RKO (cell line): ENCODE results near the gene HRG.
"Not testable (repeated sequence)": the region's sequence is repeated elsewhere in the genome, so short reads cannot be mapped to it uniquely, and the experiment has no call there.

ENCODE experiments used
- DNase-seq: peaks from one replicate; pipeline ENCODE4 v3.0.0-alpha.2; 2016; ENCODE audit warnings: low spot score

HRG gene

DNA sequence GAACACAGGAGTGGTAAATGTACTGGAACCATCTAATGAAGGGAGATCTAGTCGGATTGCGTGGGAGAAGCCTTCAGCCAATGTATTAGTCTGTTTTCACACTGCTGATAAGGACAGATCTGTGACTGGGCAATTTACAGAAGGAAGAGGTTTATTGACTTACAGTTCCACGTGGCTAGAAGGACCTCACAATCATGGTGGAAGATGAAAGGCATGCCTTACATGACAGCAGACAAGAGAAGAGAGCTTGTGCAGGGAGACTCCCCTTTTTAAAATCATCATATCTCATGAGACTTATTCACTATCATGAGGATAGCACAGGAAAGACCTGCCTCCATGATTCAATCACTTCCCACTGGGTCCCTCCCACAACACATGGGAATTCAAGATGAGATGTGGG lies 17.0 kb downstream of the HRG start:
- no peak for DNase-seq

DNA sequence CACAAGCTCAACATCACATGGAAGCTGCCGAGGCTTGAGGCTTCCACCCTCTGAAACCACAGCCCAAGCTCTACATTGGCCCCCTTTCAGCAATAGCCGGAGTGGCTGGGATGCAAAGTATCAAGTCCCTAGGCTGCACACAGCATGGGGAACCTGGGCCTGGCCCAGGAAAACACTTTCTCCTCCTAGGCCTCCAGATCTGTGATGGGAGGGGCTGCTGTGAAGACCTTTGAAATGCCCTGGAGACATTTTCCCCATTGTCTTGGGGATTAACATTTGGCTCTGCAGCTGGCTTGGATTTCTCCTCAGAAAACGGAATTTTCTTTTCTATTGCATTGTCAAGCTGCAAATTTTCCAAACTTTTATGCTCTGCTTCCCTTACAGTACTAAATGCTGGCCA lies 18.2 kb downstream of the HRG start:
- no peak for DNase-seq

- DNase-seq = not testable (repeated sequence)
Observed at GRCh38 chr3:186686475-186686874, 20.7 kb downstream of the HRG start.

- DNase-seq = no peak
Observed at GRCh38 chr3:186687120-186687651, 21.4 kb downstream of the HRG start.

- DNase-seq = not testable (repeated sequence)
Observed at GRCh38 chr3:186690304-186690703, 24.5 kb downstream of the HRG start.

DNA sequence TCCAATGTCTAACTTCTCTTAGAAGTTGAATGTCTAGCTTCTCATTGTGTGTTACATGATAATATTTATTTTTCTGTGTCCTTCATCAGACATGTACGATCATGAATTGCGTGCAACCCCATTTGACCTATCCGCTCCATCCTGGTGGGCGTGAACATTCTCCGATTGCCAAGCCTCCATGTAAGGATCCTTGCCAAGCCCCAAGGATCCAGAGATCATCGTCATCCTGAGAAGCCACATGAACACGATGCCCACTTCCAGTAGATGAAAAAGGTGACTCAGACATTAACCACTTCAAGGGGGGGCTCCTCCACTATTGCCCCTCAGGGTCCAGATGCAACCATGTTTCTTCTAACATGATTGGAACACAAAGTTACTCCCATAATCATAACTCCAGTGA lies 25.9 kb downstream of the HRG start:
- DNase-seq = no peak

- no peak for DNase-seq
Observed at GRCh38 chr3:186693843-186694242, 28.0 kb downstream of the HRG start.

- DNase-seq = no peak
Observed at GRCh38 chr3:186694288-186695032, 28.6 kb downstream of the HRG start.

DNA sequence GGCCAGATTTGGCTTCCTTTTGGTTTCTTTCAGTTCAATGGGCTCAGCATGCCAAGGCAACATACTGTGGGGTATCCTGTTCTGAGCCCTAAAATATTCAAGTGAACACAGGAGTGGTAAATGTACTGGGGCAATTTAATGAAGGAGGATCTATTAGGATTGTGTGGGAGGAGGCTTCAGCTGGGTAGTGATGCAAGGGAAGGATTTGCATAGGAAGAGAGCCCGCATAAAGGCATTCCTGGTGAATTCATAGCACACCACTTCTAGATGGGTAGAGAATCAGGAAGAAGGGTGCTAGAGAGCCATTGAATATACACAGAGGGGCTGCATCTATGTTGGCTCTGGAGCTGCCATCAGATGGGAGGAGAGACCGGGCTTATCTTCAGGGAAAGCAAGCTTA lies 30.7 kb downstream of the HRG start:
- no peak for DNase-seq

GRCh38 chr3:186697510-186697909 lies 31.7 kb downstream of the HRG start:
- DNase-seq = no peak

DNA sequence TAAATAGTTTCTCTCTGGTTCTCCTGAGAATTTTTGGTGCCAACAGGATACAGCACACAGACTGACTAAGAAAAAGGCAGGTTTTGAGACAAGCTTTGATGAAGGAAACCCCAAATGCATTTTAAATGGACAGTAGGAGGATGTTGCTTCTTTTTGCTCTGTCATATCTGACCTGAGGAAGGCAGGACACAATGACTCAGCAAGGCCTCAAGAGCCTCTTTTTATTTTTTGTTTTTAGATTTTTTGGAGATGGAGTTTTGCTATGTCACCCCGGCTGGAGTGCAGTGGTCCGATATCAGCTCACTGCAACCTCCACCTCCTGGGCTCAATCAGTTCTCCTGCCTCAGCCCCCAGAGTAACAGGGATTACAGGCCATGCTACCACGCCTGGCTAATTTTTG lies 34.5 kb downstream of the HRG start:
- no peak for DNase-seq

GRCh38 chr3:186702451-186702850 lies 36.6 kb downstream of the HRG start:
- DNase-seq = not testable (repeated sequence)

GRCh38 chr3:186705882-186706780 lies 40.3 kb downstream of the HRG start:
- DNase-seq = no peak

GRCh38 chr3:186708983-186709679 lies 43.3 kb downstream of the HRG start:
- no peak for DNase-seq

DNA sequence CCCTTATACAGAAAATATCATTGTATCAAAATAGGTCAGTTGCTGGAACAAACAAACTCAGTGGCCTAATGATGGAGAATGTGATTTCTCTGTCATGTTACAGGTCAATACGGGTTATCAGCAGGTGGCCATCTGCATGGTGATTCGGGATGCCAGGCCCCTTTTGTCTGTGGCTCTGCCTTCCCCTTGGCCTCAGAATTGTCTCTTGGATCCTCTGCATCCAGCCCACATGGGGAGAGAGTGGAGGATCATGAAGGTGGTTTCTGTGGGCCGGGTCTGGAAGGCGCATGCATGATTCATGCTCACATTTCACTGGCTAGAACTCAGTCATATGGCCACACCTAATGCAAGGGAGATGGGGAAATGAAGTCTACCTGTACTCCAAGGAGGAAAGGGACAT lies 44.9 kb downstream of the HRG start:
- not testable (repeated sequence) for DNase-seq

DNA sequence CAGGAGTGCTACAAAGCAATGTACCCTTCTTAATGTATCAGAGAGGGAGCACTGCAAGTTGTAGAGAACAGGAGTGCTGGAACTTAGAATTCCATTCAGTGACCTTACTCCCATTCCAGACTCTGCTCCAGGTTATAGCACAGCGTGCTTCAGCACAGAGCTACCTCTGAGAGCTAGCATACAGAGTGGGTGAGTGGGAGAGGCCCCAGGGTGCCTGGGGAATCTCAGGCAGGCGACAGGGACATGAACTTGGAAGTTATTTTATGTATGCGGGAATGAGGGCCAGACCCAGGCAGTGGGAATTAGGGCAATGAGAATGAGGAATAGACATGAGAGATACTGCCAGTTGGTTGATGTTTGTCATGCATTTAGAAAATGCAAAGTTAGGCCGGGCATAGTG lies 47.7 kb downstream of the HRG start:
- DNase-seq = no peak

DNA sequence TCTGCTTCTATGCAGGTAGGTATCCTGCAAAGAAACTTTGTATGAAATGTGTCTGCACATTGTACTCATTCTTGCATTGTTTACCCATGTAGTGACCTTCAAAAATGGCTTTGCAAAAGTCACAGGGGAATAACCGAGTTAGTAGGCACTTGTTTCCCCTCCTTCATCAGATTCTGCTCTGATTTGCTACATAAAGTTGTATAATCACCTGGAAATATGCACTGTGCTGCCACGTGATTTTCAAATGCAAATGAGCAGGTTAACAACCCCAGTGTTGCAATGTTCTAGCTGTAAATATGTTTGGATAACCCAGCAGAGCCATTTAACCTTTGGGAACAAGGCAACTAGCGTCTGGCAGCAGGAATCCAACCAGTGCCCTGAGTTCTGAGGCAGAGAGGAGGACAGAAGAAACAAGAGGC lies 51.2 kb downstream of the HRG start, which contains the start of gene KNG1:
Gene KNG1, plus strand, starts transcription at position 321 of the 419 bp plus-strand sequence. CDS start 184 bp downstream, outside the sequence.
- no peak for DNase-seq

- DNase-seq = no peak
Observed at GRCh38 chr3:186719945-186720739, 54.3 kb downstream of the HRG start.

DNA sequence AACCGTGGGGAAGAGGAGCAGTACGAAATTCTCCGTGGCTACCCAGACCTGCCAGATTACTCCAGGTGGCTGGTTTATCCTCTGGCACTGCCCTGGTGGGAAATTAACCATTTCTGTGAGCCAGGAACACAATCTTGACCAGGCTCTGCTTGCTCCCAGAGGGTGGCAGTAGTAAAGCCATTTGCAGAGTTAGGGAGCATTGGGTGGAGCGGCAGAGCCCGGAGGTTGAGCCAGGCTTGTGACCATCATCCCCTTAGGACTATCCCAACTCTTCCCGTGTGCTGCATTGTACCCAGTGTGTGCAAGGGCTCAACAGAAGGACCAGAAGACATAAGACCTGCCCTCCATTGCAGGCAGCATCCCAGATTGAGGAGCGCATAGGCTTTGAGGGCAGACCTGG lies 56.6 kb downstream of the HRG start:
- peak; percentile 19 for DNase-seq

- DNase-seq = no peak
Observed at GRCh38 chr3:186724911-186725310, 59.1 kb downstream of the HRG start.
